GM21528 (cell line): ENCODE data around the gene ZNF618.
"Not testable (repeated sequence)": the region's sequence is repeated elsewhere in the genome, so short reads cannot be mapped to it uniquely, and the experiment has no call there.

Source experiments
- ATAC-seq: cut with Tn5 transposase; IDR thresholded peaks from one replicate; pipeline ENCODE4 v1.9.1; 2021; ENCODE audit warnings: mild to moderate bottlenecking, moderate library complexity; ENCODE audit not compliant: unreplicated experiment, low FRiP score

ZNF618 gene

GRCh38 chr9:114033397-114034103, 157.4 kb downstream of the ZNF618 start:
- ATAC-seq: no peak

- ATAC-seq: no peak
Observed at GRCh38 chr9:114034196-114034595, 158.1 kb downstream of the ZNF618 start.

GRCh38 chr9:114034661-114035062, 158.6 kb downstream of the ZNF618 start:
- ATAC-seq: no peak

- no peak for ATAC-seq
Observed at GRCh38 chr9:114035221-114035844, 159.2 kb downstream of the ZNF618 start.

GRCh38 chr9:114035845-114036801, 160.0 kb downstream of the ZNF618 start:
- ATAC-seq: no peak

- no peak for ATAC-seq
Observed at GRCh38 chr9:114037249-114037648, 161.1 kb downstream of the ZNF618 start.

GRCh38 chr9:114037961-114038723, 162.0 kb downstream of the ZNF618 start:
- ATAC-seq: no peak

GRCh38 chr9:114038724-114039313, 162.7 kb downstream of the ZNF618 start:
- no peak for ATAC-seq

- no peak for ATAC-seq
Observed at GRCh38 chr9:114039484-114039883, 163.4 kb downstream of the ZNF618 start.

GRCh38 chr9:114043660-114044059, 167.6 kb downstream of the ZNF618 start:
- not testable (repeated sequence) for ATAC-seq

- no peak for ATAC-seq
Observed at GRCh38 chr9:114046237-114046755, 170.2 kb downstream of the ZNF618 start.

GRCh38 chr9:114046875-114047274, 170.8 kb downstream of the ZNF618 start:
- ATAC-seq: no peak

- ATAC-seq: no peak
Observed at GRCh38 chr9:114047717-114048116, 171.6 kb downstream of the ZNF618 start.

- ATAC-seq: no peak
Observed at GRCh38 chr9:114048533-114049415, 172.7 kb downstream of the ZNF618 start.

GRCh38 chr9:114049441-114050225, 173.5 kb downstream of the ZNF618 start:
- no peak for ATAC-seq

- ATAC-seq: no peak
Observed at GRCh38 chr9:114050226-114050568, 174.1 kb downstream of the ZNF618 start.

GRCh38 chr9:114050646-114051045, 174.5 kb downstream of the ZNF618 start:
- ATAC-seq: no peak

- ATAC-seq: no peak
Observed at GRCh38 chr9:114051281-114051680, 175.2 kb downstream of the ZNF618 start.
